NCI-H2081 treated with DMSO at 0.1 percent for 48 hours (cell line): Measurements from ENCODE around the gene APLP2.
A peak's percentile ranks its signal among the peaks of the same experiment; 100 is the strongest.
"Not testable (repeated sequence)": the region's sequence is repeated elsewhere in the genome, so short reads cannot be mapped to it uniquely, and the experiment has no call there.

Source experiments
- DNase-seq: peaks from one replicate; lab custom pipeline; 2025; lab: John Stamatoyannopoulos, UW

APLP2 gene

DNA sequence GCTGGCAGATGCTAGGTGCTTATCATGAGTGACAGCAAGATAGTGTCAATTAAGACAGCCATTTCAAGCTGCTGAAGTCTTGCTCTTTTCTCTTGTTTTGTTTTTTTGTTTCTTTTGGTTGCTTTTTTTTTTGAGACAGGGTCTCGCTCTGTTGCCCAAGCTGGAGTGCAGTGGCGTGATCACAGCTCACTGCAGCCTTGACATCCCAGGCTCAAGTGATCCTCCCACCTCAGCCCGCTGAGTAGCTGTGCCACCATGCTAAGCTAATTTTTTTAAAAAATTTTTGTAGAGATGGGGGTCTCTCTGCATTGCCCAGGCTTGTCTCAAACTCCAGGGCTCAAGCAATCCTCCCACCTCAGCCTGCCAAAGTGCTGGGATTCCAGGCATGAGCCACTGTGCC is 102.3 kb downstream of the APLP2 start:
- DNase-seq, result not testable (repeated sequence)

DNA sequence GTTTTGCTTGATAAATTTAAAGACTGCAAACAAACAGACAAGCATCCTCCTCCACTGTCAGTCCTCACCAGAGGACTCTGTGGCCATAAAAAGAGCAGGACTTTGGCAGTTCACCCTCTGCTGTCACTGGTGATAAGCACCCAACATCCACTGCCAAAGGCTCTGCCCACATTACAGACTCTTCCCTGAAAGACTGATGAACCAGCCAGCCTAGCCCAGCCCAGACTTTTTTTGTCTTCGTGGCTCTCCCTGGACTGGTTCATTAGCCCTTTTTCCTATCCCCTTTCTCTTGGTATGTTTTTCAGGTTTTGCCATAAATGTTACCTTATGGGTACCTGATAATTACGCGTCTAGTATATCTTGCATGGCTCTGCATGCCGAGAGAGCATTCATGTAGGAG is 104.9 kb downstream of the APLP2 start:
- DNase-seq, result no peak

- DNase-seq, result no peak
Observed at GRCh38 chr11:130175898-130176297, 106.2 kb downstream of the APLP2 start.

DNA sequence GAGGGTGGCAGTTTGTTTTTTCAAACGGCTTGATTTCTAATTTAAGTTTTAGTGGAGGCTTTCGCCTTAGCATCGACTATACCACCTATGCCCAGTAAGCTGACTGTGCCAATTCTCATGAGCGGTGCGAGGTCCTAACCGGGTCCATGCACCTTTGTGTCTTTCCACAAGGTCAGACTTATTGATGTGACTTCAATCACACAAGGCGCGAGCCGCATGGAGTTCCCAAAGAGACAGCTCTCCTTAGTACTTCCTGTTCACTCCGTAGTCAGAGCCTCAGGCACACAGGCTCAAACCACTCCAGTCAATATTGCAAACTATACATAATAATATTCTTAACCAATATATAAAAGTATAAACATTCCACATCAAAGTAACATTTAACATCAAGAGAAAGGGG is 108.1 kb downstream of the APLP2 start:
- no peak for DNase-seq

DNA sequence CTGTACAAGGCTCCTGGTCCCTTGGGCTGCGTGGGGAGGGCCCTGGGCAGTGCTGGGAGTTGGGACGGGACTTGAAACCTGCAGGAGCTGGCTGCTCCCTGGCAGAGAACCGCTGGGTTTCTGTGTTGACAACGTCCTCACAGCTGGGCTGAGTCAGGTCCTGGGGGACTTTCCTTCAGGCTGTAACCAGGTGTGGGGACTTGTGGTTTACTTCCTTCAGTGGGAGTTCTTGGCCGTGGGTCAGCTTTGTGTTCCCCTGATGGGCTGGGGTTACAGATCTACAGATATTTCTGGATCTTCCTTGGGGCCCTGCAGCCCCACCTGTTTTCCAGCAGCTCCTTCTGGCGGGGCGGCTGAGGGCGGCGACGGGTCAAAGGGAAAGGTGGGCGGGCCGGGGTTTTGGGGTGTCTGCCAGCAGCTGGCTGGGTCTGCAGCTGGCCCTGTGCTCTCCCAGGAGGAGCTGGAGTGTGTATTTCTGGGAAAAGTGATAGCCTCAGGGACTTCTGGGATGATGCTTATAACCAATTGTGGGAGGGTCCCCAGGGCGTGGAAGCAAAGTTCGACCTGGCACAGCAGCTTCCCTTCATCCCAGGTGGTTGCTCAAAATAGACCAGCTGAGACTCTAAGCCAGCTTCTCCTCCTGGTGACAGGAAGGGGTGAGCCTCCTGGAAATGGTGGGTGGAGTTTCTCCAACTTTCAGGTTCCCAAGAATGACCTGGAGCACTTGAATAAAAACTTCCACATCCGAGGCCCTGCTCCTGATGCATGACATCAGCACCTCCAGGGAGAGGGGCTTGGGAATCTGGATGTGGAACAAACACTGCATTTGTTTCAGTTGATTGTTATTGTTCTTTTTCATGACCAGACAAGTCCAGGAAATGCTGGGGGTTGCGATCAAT is 109.0 kb downstream of the APLP2 start:
- DNase-seq, result no peak

DNA sequence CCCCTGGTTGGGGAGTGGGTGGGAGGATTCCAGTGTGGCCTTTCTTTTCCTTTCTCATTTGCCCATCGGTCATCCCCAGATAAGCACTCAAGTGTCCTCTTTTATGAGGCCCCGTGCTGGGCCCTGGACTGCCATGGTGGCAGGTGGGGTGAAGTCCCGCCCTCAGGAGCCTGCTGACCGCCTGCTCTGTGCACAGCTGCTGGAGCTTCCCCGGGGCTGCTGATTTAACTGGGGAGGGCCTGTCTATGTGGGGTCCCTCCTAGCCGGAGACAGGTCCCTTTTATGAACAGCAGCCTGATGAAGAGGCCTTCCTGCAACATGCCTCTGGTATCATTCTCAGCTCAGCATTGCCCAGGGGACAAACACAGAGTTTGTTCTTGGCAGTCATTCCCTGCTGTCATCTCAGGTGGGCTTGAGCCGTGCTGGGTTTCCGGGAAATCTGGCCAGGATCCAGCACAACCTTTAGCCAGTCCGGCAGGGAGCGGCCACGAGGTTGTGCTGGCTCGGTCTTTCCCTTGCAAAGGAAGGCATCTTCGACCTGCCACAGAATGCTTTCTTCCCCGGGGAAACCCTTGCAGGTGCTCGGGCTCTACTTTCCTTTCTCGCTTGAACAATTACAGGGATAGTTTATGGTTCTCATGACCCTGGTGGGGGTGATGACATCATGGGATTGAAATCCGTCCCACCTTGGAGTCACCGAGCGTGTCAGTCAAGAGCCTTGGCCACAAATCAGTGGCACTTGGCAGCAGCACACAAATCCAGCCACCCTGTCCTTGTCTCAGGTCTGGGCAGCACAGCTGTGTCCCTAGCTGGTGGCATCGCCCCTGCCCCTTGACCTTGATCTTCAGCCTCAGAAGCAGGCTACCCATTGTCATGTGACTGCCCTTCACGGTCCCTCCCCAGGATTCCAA is 110.0 kb downstream of the APLP2 start:
- no peak for DNase-seq

DNA sequence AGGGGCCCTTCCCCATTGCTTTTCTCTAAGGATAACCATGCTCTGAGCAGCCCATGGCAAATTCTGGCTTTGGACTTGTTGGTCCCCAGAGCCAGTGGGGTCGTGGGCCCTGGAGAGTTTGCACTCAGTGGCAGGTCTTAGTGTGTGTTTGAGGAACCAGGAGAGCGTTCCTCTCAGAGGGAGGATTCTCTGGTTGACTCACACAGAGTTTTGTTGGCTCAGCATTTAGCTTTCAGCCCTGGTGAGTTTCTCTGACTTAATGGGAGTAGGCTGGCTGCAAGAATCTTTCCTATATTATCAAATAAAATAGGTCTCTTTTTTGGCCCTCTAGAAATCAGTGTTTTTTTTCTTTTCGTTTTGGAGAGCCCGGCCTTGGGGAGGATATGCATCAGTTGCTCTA is 110.8 kb downstream of the APLP2 start:
- no peak for DNase-seq

- DNase-seq, result no peak
Observed at GRCh38 chr11:130180896-130181294, 111.2 kb downstream of the APLP2 start.

DNA sequence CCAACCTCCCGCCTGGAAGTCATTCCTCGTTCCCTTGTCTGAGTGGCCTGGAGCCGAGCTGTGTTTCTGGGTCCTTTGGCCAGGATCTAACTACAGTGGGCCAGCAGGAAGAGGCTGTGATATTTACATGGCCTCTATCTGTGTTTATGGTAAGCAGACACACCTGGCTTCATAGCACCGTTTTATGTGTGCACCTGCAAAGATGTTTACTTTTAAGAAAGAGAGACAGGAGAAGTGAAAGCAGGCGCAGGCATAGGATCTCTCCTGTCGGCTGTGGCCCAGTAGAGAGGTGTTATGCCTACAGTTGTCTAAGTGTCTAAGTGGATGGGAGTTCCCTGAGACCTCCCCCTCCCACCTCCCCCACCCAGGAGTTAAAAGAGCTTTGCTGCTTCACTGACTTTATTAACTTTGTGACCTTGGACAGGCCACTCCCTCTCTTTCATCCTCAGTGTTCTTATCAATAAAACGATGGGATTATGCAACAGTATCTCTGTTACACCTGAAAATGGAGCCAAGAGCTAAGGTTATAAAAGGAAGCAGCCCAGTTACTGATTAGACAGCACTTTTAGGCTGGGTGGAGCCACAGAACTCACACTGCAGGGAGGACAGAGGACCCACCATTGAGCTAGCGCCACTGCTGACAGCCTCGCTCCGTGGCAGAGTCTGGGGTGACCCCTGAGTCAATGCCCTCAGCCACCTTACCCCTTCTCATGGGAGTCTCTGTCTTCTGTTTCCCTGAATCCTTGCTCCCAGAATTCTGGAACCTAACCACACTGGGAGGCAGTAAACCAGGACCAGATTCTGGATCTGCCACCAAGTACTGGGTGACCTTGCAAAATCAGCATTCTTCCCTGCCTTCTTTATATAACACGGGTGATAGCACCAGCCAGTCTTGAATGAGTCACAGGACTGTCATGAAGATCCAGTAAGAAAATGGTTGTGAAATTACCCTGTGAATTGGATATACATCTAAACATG is 111.9 kb downstream of the APLP2 start:
- DNase-seq, result peak; percentile 48

- no peak for DNase-seq
Observed at GRCh38 chr11:130183878-130184610, 114.3 kb downstream of the APLP2 start.

DNA sequence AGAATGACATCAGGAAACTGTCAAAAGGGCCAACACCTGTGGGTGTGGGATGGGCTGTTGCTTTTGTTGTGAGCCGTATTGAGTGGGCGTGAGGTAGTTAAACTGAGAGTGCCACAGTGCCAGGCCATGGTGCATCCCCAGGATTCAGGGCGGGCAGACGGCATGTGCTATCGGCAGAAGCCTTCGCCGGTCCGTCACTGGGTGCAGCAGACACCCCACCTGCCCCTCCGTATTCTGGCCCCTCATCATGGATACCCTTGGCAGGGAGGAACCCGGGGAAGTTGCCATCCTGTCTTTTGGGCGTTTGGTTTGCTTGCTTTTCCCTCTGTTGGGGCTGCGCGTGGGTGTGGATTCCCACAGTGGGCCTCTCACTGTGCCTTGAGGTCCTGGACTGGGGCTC is 117.4 kb downstream of the APLP2 start:
- DNase-seq, result no peak

- no peak for DNase-seq
Observed at GRCh38 chr11:130188047-130188446, 118.4 kb downstream of the APLP2 start.

GRCh38 chr11:130188585-130189347 is 119.1 kb downstream of the APLP2 start:
- DNase-seq, result no peak

DNA sequence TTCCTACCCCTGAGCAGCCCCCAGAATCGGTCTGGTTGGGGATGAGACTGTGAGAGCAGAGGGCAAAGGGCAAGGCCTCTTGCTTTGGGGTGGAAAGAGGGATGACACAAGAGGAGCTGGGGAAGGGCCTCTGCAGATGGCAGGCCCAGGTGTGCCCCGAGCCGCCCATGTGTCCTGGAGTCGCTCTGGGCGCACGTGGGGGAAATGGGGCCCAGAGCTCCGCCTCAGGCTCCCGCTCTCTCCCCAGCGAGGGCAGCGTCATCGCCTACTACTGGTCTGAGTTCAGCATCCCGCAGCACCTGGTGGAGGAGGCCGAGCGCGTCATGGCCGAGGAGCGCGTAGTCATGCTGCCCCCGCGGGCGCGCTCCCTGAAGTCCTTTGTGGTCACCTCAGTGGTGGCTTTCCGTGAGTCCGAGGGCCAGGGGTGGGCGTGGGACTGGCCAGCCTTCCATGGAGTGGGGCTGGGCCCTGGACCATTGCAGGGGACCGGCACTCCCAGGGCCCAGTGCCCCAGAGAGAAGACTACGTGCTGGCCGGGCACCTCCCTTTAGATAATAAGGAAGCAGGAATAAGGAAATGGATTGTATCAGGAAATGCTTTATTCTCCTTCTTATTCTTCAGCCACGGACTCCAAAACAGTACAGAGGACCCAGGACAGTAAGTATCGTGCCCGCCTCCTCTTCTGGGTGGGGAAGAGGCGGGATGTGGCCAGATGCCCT is 120.0 kb downstream of the APLP2 start:
- DNase-seq, result no peak

DNA sequence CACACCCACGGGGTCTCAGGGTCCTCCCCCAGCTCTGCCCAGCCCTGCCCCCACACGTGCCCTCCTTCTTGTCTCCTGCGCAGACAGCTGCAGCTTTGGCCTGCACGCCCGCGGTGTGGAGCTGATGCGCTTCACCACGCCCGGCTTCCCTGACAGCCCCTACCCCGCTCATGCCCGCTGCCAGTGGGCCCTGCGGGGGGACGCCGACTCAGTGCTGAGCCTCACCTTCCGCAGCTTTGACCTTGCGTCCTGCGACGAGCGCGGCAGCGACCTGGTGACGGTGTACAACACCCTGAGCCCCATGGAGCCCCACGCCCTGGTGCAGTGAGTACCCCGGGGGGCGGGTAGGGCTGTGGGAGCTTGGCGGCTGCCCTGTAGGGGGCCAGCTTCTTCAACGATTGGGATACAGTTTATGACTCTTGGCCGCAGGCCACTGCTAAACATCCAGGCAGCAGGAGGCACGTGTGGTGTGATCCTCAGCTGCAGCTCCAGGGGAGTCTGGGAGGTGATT is 120.7 kb downstream of the APLP2 start:
- DNase-seq, result no peak

DNA sequence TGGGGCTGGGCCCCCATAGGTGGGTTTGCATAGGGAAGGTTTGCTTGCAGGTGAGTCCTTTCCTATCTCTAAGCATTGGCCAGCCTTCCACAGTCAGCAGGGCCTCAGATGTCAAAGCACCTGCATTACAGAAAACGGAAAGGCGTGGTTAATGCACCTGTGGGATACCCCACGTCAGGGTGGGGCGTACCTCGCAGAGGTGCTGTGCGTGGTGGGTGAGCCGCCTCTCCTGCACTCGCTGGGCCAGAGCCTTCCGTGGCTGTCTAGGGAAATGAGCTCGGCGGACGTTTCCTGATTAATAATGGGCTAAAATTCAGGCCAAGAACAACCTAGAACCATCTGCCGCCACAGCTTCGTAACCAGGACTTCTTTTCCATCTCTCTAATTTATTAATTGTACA is 122.2 kb downstream of the APLP2 start:
- no peak for DNase-seq

DNA sequence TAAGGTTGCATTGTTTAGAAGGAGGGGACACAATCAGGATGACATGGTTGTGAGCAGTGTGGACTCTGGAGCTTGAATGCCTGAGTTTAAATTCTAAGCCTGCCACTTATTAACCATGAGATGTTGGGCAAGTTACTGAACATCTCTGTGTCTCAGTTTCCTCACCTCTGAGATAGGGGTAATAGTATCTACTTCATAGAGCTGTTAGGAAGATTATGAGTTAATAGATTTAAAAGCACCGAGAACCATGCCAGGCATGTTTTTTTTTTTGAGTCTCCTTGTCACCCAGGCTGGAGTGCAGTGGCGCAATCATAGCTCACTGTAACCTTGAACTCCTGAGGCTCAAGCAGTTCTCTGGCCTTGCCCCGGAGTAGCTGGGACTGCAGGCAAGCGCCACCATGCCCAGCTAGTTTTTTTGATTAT is 123.2 kb downstream of the APLP2 start:
- no peak for DNase-seq

GRCh38 chr11:130193551-130193950 is 123.9 kb downstream of the APLP2 start:
- not testable (repeated sequence) for DNase-seq
